GM18526 (cell line): ENCODE data around the gene GALNTL6.

ENCODE experiments used
- POLR2A ChIP-seq: IDR thresholded peaks from 3 replicates; pipeline ENCODE4 v1.6.1; 2011; ENCODE audit not compliant: insufficient read length; ENCODE audit errors: extremely low read depth

GALNTL6 gene

DNA sequence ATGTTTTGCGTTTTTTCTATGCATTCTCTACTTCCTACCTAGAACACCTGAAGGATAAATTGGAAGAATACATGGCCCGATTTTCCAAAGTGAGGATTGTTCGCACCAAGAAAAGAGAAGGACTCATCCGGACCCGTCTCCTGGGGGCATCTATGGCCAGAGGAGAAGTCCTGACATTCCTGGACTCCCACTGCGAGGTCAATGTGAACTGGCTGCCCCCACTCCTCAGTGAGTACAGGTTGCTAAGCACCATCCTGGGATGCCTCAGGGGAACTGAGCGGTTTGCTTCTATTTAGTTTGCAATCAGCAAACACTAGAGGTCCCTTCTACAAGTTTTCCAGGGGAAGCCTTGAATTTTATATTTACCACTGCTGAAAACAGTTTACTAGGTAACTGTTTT is 996.1 kb downstream of the GALNTL6 start:
- TF ChIP-seq POLR2A, result no peak

DNA sequence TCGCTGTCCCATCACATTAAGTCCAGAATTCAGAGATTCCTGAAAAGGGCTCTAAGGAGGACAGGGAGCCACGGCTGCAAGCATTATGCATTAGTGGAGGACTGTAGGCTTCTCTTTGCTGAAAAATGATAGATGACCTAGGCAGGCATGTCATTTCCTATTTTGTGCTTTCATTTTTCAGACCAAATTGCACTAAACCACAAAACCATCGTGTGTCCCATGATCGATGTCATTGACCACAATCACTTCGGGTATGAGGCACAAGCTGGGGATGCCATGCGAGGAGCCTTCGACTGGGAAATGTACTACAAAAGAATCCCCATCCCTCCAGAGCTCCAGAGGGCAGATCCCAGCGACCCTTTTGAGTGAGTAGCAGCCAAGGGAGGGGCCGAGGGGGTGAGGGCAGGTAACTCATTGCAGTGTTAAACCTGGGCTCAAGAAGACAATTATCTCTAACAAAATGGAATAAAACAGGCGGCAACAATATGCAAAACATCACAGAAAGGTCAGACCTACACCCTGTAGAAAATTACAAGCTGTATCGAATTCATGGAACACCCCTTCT is 1000.2 kb downstream of the GALNTL6 start:
- TF ChIP-seq POLR2A, result no peak

GRCh38 chr4:172815499-172816164 is 1002.4 kb downstream of the GALNTL6 start:
- TF ChIP-seq POLR2A, result no peak

- TF ChIP-seq POLR2A, result no peak
These were observed 1005.7 kb downstream of the GALNTL6 start for GRCh38 chr4:172818901-172819300.

- no peak for TF ChIP-seq POLR2A
These were observed 1006.1 kb downstream of the GALNTL6 start for GRCh38 chr4:172819353-172819752.

DNA sequence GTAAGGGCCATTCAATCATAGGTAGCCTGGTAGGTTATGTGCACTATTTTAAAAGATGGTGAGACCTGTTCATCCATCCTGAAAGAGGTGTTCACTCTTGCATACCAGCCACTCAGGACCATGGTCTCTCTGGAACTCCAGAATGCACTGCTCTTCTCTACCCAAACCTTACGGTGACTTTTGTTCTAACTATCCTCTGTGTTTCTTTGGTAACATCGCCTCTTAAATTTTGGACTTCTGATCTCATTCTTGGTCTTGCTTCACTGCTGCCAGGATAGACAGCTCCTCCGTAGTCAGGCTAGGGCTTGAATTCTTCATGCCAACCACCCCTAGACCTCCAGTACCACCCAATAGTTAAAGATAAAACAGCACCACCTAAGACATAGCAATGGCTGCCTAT is 1009.1 kb downstream of the GALNTL6 start:
- no peak for TF ChIP-seq POLR2A

- no peak for TF ChIP-seq POLR2A
These were observed 1013.1 kb downstream of the GALNTL6 start for GRCh38 chr4:172826346-172826745.

DNA sequence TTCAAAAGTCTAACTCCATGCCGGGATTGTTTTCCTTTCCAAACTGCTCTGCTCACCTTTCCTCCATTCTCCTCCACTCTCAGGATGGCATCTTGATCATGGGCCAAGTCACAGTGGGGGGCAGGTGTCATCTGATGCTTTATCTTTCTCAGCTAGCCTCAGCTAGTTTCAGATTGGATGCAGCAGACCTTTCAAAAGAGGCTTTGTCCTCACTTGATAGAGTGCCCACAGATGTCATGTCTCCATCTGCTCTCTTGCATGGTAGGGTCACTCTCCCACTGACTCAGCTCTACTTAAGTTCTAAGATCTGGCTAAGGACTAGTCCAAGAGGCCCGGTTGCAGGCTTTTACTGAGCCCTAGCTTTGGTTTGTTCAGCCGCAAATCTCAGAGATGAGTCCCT is 1013.7 kb downstream of the GALNTL6 start:
- no peak for TF ChIP-seq POLR2A

- TF ChIP-seq POLR2A, result no peak
These were observed 1017.1 kb downstream of the GALNTL6 start for GRCh38 chr4:172830295-172830764.

- TF ChIP-seq POLR2A, result no peak
These were observed 1023.5 kb downstream of the GALNTL6 start for GRCh38 chr4:172836661-172837060.

DNA sequence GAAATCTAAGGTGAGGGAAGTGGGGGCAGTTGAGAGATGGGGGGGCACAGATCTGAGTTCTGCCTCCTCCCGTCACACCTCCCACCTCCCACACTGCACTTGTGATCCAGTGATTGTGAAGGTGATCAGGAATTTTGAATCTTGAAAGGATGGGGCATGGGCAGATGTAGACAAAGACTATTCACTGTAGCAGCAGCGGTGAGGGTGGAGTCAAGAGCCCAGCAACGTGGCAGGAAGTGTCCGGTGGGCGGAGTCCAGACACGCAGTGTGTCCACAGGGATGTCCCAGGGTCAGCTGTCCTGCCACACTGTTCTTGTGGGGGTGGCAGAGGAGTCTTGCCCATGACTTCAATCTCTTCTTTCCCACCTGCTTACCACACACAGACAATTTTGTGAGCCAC is 1024.9 kb downstream of the GALNTL6 start:
- TF ChIP-seq POLR2A, result no peak

DNA sequence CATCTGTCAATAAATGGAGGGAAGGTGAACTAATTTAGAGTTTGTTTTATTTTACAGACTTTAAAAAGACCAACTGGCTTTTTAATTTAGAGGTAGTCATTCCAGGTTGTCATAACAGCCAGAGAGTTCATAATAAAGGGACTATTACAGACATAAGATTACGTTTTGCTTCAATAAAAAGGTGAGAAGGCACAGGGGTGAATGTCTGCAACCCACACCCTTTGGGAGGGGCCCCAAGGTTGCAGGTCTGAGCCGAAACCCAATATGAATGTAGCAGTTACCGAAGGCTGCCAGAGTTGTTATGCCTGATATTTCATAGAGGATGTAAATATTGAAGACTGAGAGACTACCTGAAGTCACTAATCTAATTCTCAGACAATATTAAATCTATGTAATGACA is 1025.7 kb downstream of the GALNTL6 start:
- no peak for TF ChIP-seq POLR2A

DNA sequence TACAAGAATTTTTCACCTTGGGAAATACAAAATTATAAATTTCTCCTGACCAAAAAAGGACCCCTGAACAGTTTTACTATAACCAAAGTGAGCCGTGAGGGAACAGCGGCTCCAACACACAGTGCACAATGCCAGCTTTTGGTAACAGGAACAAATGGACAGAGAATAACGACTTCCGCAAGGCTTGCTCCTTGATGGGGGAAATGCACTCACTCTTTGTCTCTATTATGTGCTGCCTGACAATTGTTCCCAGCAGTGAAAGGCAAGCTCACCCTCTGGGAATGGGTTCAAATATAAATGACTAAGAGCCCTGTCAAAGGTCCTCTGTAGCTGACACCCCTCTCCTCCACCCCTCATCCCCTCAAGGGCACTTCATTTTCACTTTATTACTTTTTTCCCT is 1029.6 kb downstream of the GALNTL6 start:
- TF ChIP-seq POLR2A, result no peak

DNA sequence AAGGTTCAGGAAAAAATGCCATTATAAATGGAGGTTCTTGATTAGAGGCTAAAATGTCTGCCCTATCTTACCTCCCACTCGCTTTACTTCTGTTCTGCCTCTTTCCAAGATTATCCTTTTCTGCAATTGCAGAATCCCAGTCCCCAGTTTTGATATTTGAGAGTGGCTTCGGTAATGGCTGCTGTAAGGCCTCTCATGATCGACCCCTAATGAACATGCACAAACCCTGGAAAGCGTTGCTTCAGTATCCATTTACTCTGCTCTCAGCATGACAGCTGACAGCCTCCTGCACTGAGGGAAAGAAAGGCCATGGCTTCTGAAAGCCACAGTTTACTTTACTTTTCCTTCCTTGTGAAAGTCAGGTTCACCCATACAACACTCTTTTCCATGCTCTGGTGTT is 1030.0 kb downstream of the GALNTL6 start:
- TF ChIP-seq POLR2A, result no peak

DNA sequence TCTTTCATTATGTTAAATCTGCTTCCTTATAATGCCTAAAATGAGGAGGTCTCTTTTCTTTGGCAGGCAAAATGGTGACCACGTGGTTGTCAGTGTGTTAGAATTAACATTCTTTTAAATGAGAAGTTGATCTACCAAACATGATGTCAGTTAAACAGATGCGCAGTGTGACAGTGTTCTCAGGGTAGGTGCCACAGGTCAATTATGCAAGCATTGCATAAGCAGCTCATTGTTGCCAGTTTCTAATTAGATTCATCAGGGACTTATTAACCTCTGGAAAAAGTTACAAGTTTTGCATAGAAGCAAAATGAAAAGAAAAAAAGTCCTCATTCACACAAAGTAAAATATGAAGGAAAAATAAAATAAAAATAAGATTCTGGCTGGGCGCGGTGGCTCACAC is 1031.4 kb downstream of the GALNTL6 start:
- TF ChIP-seq POLR2A, result no peak

- TF ChIP-seq POLR2A, result no peak
These were observed 1032.1 kb downstream of the GALNTL6 start for GRCh38 chr4:172845281-172845680.

DNA sequence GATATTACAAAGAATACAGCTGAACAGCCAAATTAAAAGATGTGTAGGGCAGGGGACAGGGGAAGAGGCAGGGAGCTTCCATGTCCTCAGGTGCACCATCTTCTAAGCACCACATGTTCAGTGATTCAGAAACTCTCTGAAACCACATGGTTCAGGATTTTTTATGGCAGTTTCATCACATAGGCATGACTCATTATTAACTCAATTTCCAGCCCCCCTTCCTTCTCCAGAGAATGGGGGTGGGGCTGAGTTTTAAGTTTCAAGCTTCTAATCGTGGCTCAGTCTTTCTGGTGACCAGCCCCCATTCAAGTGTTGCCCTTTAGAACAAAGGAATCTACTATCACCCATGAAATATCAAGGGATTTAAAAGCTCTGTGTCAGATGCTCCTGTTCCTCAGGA is 1037.6 kb downstream of the GALNTL6 start:
- no peak for TF ChIP-seq POLR2A

- no peak for TF ChIP-seq POLR2A
These were observed 1038.3 kb downstream of the GALNTL6 start for GRCh38 chr4:172851534-172851933.

GRCh38 chr4:172857026-172857425 is 1043.8 kb downstream of the GALNTL6 start:
- no peak for TF ChIP-seq POLR2A
